ENCODE measurements around the gene LSAMP. TPM values are rescaled to one million over a fixed set of nuclear protein-coding genes. Genes with fewer than 3 reads are reported as not detected.
A peak's percentile ranks its signal among the peaks of the same experiment; 100 is the strongest.
"Not testable (repeated sequence)": the region's sequence is repeated elsewhere in the genome, so short reads cannot be mapped to it uniquely, and the experiment has no call there.

Gene LSAMP
- polyA plus RNA-seq, 1 donor from 2014 or later = 0.94 TPM

GRCh38 chr3:115790759-115791158, 654.5 kb downstream of the LSAMP start:
- peaks cover 0 to 3% (median 0%) of the 10 kb centered on the region in 3 donors for H3K4me1 Mint-ChIP-seq
- no peaks in the 10 kb centered on the region for H3K9me3 Mint-ChIP-seq
- peaks cover 7% of the 10 kb centered on the region for H3K27me3 Mint-ChIP-seq
- H3K27ac Mint-ChIP-seq = peak overlapping the region in 1 of 3 donors; percentile 44
- no peak overlapping the region for H3K4me3 Mint-ChIP-seq
- peaks cover 2% of the 10 kb centered on the region for H3K36me3 Mint-ChIP-seq

DNA sequence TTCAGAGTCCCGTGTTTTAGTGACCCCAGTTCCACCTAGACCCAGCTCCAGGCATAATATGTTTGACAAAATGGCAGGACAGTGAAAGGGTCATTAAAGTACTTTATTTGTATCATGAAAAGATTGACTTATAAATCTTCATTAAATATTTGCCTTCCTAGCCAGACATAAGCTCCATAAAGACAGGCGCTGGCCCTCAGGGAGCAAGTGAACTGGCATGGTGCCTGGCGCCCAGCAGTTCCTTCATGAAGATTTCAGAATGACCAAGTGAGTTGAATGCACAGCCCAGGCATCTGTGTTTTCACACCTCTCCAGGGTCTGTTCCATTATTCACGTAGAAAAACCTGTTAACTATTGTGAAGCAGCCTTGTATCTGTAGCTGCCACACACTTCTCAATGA, 655.8 kb downstream of the LSAMP start:
- Mint-ChIP-seq H3K36me3 (peaks cover 2% of the 10 kb centered on the region), H3K27ac (no peak overlapping the region), H3K9me3 (no peaks in the 10 kb centered on the region), H3K4me3 (no peak overlapping the region), H3K27me3 (peaks cover 11% of the 10 kb centered on the region), H3K4me1 (peaks cover 0 to 9% (median 6%) of the 10 kb centered on the region in 3 donors)

- Mint-ChIP-seq H3K9me3 (no peaks in the 10 kb centered on the region), H3K4me1 (peaks cover 0 to 9% (median 6%) of the 10 kb centered on the region in 3 donors), H3K27me3 (peaks cover 11% of the 10 kb centered on the region), H3K27ac (no peak overlapping the region), H3K4me3 (peak overlapping the region in 1 of 4 donors; percentile 18), H3K36me3 (peaks cover 2% of the 10 kb centered on the region)
Observed at GRCh38 chr3:115788921-115789470, 656.3 kb downstream of the LSAMP start.

DNA sequence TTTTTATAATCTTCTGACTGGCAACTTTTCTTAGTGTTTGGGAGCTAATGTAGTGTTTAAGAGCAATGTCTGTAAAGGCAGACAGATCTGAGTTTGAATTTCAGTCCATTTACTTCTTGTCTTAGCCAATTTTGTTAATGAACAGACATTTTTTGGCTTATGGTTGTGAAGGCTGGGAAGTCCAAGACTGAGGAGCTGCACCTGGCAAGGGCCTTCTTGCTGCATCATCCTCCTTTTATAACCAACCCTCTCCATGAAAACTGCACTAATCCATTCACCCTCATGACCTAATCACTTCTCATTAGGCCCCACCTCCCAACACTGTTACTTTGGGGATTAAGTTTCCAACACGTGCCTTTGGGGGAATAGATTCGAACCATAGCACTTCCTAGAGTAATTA, 657.5 kb downstream of the LSAMP start:
- Mint-ChIP-seq H3K27ac (no peak overlapping the region), H3K36me3 (peaks cover 2% of the 10 kb centered on the region), H3K4me3 (no peak overlapping the region), H3K9me3 (no peaks in the 10 kb centered on the region), H3K4me1 (peaks cover 0 to 11% (median 7%) of the 10 kb centered on the region in 3 donors), H3K27me3 (peaks cover 11% of the 10 kb centered on the region)

- H3K4me3 Mint-ChIP-seq = peak overlapping the region in 1 of 4 donors; percentile 67
- peak overlapping the region in 1 of 3 donors; percentile 33 for H3K27ac Mint-ChIP-seq
- peaks cover 0 to 11% (median 5%) of the 10 kb centered on the region in 3 donors for H3K4me1 Mint-ChIP-seq
- peaks cover 2% of the 10 kb centered on the region for H3K36me3 Mint-ChIP-seq
- peaks cover 7% of the 10 kb centered on the region for H3K27me3 Mint-ChIP-seq
- H3K9me3 Mint-ChIP-seq = no peaks in the 10 kb centered on the region
Observed at GRCh38 chr3:115785782-115786181, 659.5 kb downstream of the LSAMP start.

DNA sequence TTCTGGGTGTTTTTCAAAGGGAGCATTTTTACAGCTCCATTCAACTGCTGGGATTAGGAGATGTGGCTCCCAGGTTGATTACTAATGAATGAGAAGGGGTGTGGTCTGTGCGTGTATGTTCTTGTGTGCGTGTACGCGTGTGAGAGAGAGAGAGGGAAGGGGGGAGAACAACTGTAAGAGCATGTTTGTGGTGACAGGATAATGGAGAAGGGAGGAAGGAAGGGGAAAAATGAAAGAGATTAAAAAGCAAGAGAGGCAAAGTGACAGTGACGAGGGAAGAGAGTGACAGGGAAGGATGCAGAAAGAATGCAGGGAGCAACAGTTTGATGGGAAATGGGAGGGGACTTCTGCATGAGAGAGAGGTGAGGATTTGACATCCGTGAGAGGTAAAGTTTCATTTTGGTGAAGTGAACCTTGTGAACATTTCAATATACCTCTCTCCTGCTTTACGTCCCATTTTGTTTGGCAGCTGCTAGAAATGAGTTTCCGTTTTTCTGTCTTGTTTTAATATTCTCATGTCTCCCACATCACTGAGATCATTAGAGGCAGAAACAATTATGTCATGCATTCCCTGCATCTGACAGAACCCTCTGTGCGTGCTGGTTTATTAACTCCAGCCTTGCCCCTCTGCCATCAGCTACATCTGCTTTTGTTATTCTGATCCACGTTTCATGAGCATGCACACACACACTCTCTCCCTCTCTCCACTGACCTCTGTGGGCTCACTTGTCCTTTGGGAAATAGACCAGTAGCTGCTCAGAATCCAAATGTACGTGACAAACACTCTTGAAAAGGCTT, 660.3 kb downstream of the LSAMP start:
- H3K4me3 Mint-ChIP-seq = peak overlapping the region; percentile 67 to 98 (median 96)
- peaks cover 2% of the 10 kb centered on the region for H3K36me3 Mint-ChIP-seq
- H3K9me3 Mint-ChIP-seq = no peaks in the 10 kb centered on the region
- peak overlapping the region; percentile 33 to 98 (median 98) for H3K27ac Mint-ChIP-seq
- peaks cover 0 to 11% (median 5%) of the 10 kb centered on the region in 3 donors for H3K4me1 Mint-ChIP-seq
- H3K27me3 Mint-ChIP-seq = peaks cover 7% of the 10 kb centered on the region

DNA sequence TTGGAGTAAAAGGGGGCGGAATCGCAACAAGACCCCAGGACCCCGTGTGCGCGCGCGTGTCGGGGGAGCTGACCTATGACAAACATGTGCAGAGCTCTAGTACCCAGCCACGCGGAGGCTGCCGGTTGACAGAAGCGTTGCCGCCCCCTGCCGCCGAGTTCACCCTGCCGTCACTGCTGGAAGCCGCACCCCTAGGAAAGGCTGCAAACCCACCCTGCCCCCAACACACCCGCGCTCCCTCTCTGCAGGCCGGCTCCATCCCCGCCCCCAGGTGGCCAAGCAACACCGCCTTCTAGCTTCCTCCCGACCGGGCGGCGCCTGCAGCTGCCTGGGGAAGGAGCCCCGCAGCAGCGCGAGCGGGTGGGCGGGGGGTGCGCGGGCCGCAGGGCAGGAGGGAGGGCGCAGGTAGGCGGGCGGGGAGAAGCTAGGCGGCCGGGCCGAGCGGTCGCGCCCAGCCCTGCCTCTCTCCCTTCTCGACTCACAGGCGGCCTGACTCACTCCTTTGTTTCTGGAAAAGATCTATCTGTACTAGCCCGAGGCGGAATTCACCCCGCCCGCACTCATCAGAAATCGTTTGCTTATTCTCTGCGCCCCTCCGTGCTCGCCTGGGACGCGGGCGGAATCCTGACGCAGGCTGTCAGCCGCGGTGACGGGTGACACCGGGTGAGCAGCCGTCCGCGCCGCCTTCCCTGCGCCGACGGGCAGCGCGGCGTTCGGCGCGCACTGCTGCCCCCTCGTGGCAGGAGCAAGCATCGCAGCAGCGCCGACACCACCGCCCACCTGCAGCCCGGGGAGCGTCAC, 661.1 kb downstream of the LSAMP start:
- Mint-ChIP-seq H3K27me3 (peaks cover 7% of the 10 kb centered on the region), H3K4me1 (peaks cover 0 to 11% (median 5%) of the 10 kb centered on the region in 3 donors), H3K36me3 (peaks cover 1% of the 10 kb centered on the region), H3K4me3 (peak overlapping the region; percentile 67 to 98 (median 96)), H3K27ac (peak overlapping the region; percentile 33 to 98 (median 98)), H3K9me3 (no peaks in the 10 kb centered on the region)

- Mint-ChIP-seq H3K4me3 (peak overlapping the region in 3 of 4 donors; percentile 67 to 98 (median 96)), H3K27ac (peak overlapping the region in 2 of 3 donors; percentile 33 to 98), H3K4me1 (peaks cover 0 to 11% (median 5%) of the 10 kb centered on the region in 3 donors)
- H3K9me3 Mint-ChIP-seq, H3K27me3 Mint-ChIP-seq, H3K36me3 Mint-ChIP-seq: not testable (repeated sequence)
Observed at GRCh38 chr3:115783426-115783825, 661.9 kb downstream of the LSAMP start.

DNA sequence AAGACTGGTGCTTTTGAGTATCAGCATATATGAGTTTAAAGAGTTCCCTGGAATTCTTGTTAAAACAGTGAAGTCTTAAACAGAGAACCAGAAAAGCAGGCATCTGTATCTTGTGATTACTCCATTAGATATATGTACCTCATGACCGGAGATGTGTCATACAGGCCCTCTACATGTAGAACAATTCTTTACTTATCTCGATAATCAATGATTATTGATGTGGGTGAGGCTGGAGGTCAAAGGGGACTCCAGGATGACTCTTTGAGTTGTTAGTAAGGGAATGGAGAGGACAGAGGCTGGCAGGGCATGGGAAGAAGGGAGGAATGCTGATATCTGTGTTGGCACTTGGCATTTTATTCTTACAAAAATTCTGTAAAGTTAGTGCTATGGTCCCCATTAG, 666.3 kb downstream of the LSAMP start:
- H3K27me3 Mint-ChIP-seq = no peaks in the 10 kb centered on the region
- no peaks in the 10 kb centered on the region for H3K36me3 Mint-ChIP-seq
- H3K4me1 Mint-ChIP-seq = peaks cover 0 to 2% (median 1%) of the 10 kb centered on the region in 3 donors
- H3K9me3 Mint-ChIP-seq = no peaks in the 10 kb centered on the region
- no peak overlapping the region for H3K4me3 Mint-ChIP-seq
- H3K27ac Mint-ChIP-seq = no peak overlapping the region

DNA sequence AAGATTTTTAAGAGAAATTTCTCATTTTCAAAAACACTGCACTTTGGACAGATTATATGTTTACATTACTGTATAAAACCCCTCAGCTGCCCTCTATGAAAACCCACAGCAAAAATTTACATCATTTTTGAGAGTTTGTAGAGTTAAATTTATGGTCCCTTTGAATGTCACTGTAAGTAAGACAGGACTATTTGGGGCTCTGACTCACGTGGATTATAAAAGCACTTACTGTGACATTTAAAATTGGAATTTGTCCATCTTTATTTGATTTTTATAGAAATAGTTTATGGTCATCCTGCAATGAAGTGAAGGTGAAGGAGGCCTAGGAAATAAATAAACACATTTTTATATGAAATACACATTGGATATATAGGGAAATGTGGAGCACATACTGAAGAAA, 672.3 kb downstream of the LSAMP start:
- Mint-ChIP-seq H3K4me3 (no peak overlapping the region), H3K9me3 (no peaks in the 10 kb centered on the region), H3K27ac (no peak overlapping the region), H3K27me3 (no peaks in the 10 kb centered on the region), H3K4me1 (no peaks in the 10 kb centered on the region), H3K36me3 (no peaks in the 10 kb centered on the region)

DNA sequence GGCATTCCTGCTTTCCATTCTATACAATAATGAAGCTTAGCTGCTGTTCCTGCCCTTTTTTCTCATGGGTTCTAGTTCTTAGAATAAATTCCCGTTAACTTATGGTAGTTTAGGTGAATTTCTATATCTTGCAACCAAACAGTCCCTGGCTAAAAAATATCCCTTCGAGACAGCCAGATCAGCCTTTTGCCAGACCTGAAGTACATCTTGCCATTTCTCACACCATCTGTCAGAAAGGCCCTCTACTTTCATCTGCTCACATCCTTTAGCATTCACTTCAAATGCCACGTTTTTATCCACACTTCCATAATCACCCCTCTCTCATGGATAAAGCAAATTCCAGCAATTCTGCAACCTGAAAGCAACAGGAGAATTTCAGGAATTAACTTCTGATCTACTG, 676.6 kb downstream of the LSAMP start:
- Mint-ChIP-seq H3K27me3 (peaks cover 1% of the 10 kb centered on the region), H3K9me3 (no peaks in the 10 kb centered on the region), H3K4me3 (no peak overlapping the region), H3K4me1 (no peaks in the 10 kb centered on the region), H3K36me3 (no peaks in the 10 kb centered on the region), H3K27ac (no peak overlapping the region)

- Mint-ChIP-seq H3K36me3 (no peaks in the 10 kb centered on the region), H3K4me3 (no peak overlapping the region), H3K27me3 (peaks cover 1% of the 10 kb centered on the region), H3K9me3 (no peaks in the 10 kb centered on the region), H3K27ac (no peak overlapping the region), H3K4me1 (no peaks in the 10 kb centered on the region)
Observed at GRCh38 chr3:115766587-115767482, 678.5 kb downstream of the LSAMP start.

DNA sequence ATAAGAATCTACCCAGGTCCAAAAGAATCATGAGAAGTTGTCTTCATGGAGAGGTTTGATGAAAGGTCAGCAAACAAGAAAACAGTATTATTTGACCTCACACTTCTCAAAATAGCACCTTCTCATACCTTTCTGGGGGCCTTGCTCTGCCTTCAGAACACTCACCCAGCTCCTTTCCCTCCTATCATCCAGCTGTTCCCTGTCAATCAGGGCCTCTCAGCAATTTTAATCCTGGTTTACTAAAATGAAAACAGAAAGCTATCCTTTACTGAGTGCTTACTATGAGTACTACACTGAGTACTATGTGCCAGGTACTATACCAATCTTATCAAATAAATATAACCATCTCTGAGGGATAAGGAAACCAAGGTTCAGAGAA, 683.4 kb downstream of the LSAMP start:
- no peaks in the 10 kb centered on the region for H3K9me3 Mint-ChIP-seq
- H3K27ac Mint-ChIP-seq = no peak overlapping the region
- H3K4me3 Mint-ChIP-seq = no peak overlapping the region
- peaks cover 1% of the 10 kb centered on the region for H3K27me3 Mint-ChIP-seq
- H3K36me3 Mint-ChIP-seq = no peaks in the 10 kb centered on the region
- no peaks in the 10 kb centered on the region for H3K4me1 Mint-ChIP-seq

- H3K27me3 Mint-ChIP-seq = peaks cover 3% of the 10 kb centered on the region
- H3K4me3 Mint-ChIP-seq = no peak overlapping the region
- peak overlapping the region in 1 of 3 donors; percentile 54 for H3K27ac Mint-ChIP-seq
- H3K9me3 Mint-ChIP-seq = no peaks in the 10 kb centered on the region
- H3K4me1 Mint-ChIP-seq = no peaks in the 10 kb centered on the region
- H3K36me3 Mint-ChIP-seq = no peaks in the 10 kb centered on the region
Observed at GRCh38 chr3:115760716-115761115, 684.6 kb downstream of the LSAMP start.

Data from IgD-negative memory B cell (primary cell).